Measurements from ENCODE around the gene FOXS1.

The FOXS1 gene

GRCh38 chr20:31845300-31845863 is at the start of gene FOXS1:
Gene FOXS1, minus strand, starts transcription at chr20:31845604. Its CDS starts 62 bp downstream, at chr20:31845542.
- DNase-seq (ENCODE audit: low spot score), result no peak
- no peak for FAIRE-seq

DNA sequence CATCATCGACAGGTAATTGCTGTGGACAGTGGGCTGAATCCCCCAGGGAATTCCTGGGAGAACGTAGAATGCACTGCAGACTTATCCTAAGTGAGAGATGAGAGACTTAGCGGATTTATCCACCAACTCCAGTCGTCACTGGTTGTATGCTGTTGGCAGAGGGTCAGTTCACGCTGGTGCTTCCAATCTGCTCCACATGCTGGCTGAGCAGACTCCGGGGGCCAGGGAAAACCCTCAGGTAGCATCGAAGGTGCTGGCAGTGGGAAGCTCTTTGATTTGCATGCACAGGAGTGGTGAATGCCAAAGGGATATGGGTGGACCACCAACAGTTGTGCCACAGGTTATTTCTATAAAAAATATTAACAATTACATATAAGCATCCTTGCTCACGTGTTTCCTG is 45.2 kb upstream of the FOXS1 start:
- DNase-seq (ENCODE audit: low spot score) (no peak), FAIRE-seq (no peak)

- no peak for FAIRE-seq
- DNase-seq (ENCODE audit: low spot score), result no peak
Observed at GRCh38 chr20:31883829-31884228, 38.4 kb upstream of the FOXS1 start.

DNA sequence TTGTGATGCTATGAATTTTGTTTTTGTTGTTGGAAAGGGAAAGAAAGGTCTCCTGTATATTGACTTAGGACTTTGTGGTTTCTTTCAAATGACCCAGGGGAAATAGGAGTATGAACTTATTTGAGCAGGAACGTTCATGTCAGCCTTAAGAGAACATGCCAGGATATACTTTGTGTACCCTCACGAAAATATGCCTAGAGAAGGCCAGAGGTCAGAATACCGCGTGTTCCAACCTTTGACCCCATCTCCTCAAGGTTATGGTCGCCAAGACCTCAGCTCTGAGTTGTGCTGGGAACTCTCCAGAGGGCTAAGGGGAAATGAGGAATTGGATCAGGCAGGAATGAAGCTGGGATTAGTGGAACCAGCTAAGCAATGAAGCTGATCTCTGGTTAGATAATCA is 36.5 kb upstream of the FOXS1 start:
- no peak for FAIRE-seq
- DNase-seq (ENCODE audit: low spot score), result no peak

DNA sequence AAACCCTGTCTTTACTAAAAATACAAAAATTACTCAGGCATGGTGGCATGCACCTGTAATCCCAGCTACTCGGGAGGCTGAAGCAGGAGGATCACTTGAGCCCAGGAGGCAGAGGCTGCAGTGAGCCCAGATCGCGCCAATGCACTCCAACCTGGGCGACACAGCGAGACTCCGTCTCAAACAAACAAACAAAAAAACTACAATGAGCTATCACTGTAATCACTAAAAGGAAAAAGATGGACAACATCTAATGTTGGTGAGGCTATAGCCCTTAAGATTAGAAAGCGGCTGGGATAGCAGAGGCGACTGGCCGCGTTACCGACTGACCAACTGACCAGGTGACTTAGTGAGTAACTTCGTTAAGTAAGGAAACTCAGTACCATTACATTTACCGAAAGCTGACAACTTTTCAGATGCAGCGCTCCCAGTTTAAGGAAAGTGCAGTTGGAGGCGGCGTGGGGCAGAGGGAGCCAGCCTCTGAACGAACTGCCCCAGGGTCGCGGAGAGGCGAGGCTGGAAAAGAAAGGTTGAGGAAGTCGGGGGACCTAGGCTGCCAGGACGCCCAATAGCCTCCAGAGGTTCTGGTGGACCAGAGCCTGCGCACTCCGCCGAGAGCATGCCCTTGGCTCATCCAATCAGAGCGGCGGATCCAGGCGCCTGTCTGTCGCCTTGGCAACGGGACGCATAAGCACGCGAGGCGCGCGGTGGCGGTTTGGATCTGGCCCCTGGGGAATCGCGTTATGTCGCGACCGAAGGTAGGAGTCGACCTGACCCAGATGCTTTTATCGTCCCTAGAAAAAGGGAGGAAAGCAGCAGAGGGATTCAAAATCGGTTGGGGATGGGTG is 34.0 kb upstream of the FOXS1 start:
- FAIRE-seq, result peak; percentile 79
- peak; percentile 99 for DNase-seq (ENCODE audit: low spot score)

DNA sequence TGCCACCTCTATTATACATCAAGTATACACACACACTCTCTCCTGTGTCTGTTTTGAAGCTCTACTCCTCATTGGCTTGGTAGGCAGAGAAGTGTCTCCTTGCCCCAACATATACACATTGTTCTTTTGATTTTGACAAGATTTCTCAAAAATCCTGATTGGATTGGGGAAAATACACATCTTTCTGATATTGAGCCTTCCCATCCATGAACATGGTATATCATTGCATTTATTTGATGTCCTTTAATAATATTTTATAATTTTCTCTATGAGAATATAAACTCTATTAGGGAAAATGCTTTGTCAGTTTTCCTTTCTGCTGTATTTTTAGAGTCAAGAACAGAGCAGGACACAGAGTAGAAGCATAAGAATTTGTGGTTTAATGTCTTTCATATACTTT is 32.3 kb upstream of the FOXS1 start:
- FAIRE-seq (no peak), DNase-seq (ENCODE audit: low spot score) (no peak)

DNA sequence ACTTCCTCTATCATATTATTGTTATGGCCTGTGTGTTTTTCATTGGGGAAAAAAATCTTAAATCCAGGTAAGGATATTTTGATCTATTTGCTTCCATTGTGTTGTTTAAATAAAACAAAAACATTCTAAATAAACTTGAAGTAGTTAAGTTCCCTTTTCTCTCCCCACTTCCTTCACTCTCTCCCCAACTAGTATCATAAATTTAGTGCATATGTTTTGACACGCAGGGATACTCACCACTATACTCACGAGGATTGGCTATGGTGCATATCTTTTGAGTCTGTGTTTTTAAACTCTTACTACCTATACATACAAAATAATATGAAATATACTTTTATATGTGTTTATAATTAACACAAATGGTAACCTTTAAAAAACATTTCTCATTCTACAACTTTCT is 30.3 kb upstream of the FOXS1 start:
- FAIRE-seq (no peak), DNase-seq (ENCODE audit: low spot score) (no peak)

DNA sequence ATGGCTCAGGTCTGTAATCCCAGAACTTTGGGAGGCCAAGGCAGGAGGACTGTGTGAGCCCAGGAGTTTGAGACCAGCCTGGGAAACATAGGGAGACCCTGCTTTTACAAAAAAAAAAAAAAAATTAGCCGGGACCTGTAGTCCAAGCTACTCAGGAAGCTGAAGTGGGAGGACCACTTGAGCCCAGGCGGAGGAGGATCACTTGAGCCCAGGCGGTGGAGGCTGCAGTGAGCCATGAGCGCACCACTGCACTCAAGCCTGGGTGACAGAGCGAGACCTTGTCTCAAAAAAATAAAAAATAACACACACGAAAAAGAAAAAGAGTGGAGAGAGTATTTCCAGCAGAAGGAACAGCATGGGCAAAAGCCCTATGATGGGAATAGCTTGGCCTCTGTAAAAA is 27.0 kb upstream of the FOXS1 start:
- no peak for DNase-seq (ENCODE audit: low spot score)

GRCh38 chr20:31871618-31871954 is 26.2 kb upstream of the FOXS1 start:
- DNase-seq (ENCODE audit: low spot score), result no peak
- no peak for FAIRE-seq

More for the DNA sequence above, 27.0 kb upstream of the FOXS1 start:
- FAIRE-seq, result no peak

DNA sequence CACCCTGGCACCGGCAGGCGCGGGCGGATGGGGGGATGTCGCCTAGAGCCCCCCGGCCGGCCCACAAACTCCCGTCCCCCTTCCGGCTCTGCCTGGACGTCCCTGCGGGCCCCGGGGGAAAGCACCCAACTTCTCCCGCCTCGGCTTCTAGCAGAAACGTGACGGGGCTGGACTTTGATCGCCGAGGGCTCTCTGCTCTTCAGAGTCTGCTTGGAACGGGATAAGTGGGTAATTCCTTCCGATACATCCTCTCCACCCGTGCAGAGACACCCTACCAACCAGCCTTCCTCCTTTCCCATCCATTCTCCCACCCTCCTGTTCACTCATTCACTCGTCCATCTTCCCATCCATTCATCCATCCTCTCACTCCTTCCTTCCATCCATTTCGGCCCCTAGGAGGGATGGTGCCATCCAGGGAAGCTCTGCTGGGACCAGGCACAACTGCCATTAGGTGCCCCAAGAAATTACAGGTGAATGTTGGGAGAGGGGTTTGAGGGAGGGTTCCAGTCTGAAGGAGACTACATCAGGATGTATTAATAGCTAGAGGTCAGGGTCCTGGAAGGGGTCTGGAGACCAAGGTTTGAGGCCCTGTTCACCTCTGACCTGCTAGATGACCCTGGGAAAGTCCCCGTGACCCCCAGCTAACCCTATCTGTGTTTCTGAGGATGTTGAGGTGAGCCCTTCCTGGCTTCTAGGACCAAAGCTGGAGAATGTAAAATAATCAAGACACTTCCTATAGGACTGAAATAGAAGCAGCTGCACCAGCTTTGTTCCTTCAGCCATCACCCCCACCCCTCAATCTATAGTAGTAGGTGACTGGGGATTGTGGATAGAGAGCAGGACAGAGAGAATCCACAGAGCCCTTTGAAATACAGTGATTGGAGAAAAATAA is 25.6 kb upstream of the FOXS1 start:
- FAIRE-seq, result peak; percentile 30

GRCh38 chr20:31869942-31870725 is 24.7 kb upstream of the FOXS1 start, which contains the start of the genes DUSP15 and TTLL9:
Gene DUSP15, minus strand, starts transcription at chr20:31870527. Its CDS starts 190 bp downstream, at chr20:31870337.
Gene TTLL9, plus strand, starts transcription at chr20:31870634. Its CDS starts 493 bp downstream, at chr20:31871127.
- FAIRE-seq (peak; percentile 48), DNase-seq (ENCODE audit: low spot score) (peak; percentile 70)

More for the DNA sequence above, 25.6 kb upstream of the FOXS1 start:
- DNase-seq (ENCODE audit: low spot score), result peak; percentile 31

- no peak for FAIRE-seq
- DNase-seq (ENCODE audit: low spot score), result no peak
Observed at GRCh38 chr20:31869673-31869941, 24.2 kb upstream of the FOXS1 start.

- no peak for FAIRE-seq
- DNase-seq (ENCODE audit: low spot score), result no peak
Observed at GRCh38 chr20:31868853-31869672, 23.7 kb upstream of the FOXS1 start.

DNA sequence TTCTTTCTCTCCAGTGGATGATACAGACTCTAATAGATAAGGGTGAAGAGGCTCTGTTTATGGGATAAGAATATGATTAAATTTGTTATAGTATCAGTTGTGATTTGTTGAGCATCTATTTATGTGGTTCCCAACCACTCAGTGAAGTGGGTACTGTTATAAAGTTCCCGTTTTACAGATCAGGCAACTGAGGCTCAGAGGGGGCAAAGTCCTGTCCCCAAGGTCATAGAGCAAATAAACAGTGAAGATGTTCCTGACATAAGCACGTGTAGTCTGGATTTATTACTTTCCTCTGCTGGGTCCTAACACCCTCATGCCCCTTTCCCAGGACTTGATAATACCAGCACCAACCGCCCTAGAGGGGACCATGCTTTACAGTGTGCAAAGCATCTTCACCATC is 20.8 kb upstream of the FOXS1 start:
- FAIRE-seq, result no peak

DNA sequence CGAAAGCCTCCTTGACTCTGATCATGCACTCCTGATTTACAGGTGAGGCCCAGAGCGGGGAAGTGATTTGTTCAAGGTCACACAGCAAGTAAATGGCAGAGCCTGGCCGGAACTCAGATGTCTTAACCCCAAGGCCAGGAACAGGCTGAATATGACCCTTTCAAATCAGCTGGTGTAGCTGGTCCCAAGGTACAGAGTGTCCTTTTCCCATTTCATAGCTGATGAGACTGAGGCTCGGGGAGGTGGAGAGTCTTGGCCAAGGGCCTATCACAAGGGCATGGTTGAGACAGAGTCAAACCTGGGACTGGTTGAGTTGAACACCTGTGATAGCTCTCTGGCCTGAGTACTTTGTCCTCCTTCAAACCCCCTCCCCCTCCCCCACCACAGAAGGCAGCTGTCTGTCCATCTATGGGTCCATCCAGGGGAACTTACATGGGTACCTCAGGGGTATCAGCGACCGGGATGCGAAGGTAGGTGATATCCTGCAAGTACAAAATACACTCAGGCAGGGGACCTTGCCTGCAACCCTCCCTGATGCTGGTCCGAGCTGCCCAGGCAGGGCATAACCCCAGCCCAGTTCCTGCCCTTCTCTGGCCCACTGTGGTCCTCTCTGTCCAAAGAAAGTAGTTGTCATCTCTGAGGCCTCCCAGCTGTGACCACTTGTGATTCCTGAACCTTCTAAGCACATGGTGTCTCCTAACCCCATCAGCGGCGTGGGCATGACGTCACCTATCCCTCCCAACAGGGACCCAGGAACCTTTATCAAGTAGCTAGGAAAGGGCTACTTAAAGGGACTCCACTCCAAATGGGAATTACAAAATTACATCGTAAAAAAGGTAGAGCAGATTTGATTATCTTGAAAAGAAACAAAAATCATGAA is 19.4 kb upstream of the FOXS1 start:
- FAIRE-seq (no peak), DNase-seq (ENCODE audit: low spot score) (no peak)

More for the DNA sequence above, 20.8 kb upstream of the FOXS1 start:
- DNase-seq (ENCODE audit: low spot score), result no peak

DNA sequence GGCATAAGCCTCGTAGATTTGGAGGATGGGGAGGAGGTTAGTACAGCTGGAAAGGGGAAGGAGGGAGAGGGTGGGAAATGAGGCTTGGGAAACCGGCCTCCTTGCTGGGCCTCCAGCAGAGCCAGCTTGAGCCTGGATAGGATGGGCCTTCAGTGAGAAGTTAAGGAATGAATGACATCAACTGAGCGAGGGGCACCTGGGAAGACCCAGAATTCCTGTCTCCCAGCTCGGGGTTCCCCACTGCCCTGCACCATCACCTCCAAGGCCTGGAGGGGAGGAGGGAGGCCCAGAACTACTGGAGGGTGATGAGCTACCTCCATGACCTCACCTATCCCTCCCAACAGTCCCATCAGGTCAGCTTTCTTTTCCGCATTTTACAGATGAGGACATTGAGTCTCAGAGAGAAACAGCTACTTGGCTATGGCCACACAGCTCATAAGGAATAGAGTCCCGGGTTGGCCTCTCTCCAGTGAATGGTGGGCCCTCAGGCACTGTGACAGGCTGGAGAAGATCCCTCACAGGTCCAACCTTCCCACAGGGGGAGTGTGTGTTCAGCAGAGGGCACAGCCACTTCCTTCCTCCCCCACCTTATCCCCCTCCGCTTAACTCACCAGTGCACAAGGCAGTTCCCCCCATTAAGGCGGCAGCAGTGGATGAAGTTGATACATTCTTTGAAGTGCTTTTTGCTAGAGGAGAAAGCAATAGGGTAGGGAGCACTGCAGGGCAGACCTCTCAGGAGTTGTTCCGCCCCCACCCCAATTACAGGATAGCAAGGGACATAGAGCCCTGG is 18.1 kb upstream of the FOXS1 start:
- no peak for FAIRE-seq
- no peak for DNase-seq (ENCODE audit: low spot score)

DNA sequence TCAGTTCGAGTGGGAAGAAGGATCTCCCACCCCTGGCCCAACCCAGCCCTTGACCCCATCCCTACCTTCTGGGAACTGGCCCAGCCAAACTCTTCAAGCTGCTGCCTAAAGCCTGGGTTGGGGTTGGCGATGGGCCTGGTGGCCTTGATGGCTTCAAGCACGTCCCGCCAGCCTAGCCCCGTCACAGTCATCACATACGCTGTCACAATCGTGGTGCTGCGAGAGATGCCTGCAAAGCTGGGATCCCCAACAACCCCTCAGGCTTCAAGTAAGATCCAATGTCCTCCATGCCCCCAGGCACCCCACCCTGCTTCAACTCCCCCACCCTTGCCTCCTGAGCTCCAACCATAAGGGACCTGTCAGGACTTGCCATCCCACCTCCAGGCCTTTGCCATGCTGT is 17.1 kb upstream of the FOXS1 start:
- no peak for DNase-seq (ENCODE audit: low spot score)

DNA sequence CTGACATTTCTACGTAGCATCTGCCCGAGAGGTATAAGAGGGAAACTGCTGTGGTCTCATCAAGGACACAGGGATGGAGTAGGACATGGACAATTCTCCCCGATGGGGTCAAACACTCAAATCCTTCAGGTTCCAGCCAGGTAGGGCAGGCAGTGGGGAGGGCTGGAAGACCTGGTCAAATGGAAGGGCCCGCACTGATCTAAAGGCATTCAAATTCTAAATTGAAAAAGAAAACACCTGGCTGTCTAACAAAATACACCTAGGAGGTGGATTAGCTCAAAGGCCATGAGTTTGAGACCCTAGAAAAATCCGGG is 16.7 kb upstream of the FOXS1 start:
- DNase-seq (ENCODE audit: low spot score), result no peak
- no peak for FAIRE-seq

More for the DNA sequence above, 17.1 kb upstream of the FOXS1 start:
- FAIRE-seq, result no peak

Data from urothelium cell line (cell line).